ES-I3 (cell line): ENCODE data around the gene EYS.
"Not testable (repeated sequence)": the region's sequence is repeated elsewhere in the genome, so short reads cannot be mapped to it uniquely, and the experiment has no call there.

ENCODE experiments used
- H3K36me3 ChIP-seq: 2 replicates; pipeline ENCODE4 v1.6.1; 2013; ENCODE audit warnings: mild to moderate bottlenecking, low read length, control low read depth, moderate library complexity; ENCODE audit not compliant: insufficient read depth
- H3K4me1 ChIP-seq: 2 replicates; pipeline ENCODE4 v1.6.1; 2013; ENCODE audit warnings: mild to moderate bottlenecking, control low read depth, low read length; ENCODE audit not compliant: insufficient read depth
- H3K9ac ChIP-seq: 2 replicates; pipeline ENCODE4 v1.6.1; 2013; ENCODE audit warnings: low read depth, mild to moderate bottlenecking, low read length, moderate library complexity
- H3K9me3 ChIP-seq: 2 replicates; pipeline ENCODE4 v1.6.1; 2013; ENCODE audit warnings: mild to moderate bottlenecking, low read length, moderate library complexity; ENCODE audit not compliant: control insufficient read depth, insufficient read depth

EYS gene

DNA sequence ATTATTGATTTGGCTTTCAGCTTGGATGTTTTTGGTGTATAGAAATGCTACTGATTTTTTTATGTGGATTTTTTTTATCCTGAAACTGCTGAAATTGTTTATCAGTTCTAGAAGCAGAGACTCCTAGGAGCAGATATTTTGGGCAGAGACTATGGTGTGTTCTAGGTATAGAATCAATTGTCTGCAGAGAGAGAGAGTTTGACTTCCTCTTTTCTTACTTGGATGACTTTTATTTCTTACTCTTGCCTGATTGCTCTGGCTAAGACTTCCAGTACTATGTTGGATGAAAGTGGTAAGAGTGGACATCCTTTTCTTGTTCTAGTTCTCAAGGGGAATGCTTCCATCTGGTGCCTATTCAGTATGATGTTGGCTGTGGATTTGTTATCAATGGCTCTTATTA lies 1700.8 kb downstream of the EYS start:
- H3K4me1 ChIP-seq: no peaks in the 10 kb centered on the region
- no peak overlapping the region for H3K9ac ChIP-seq
- H3K36me3 ChIP-seq: no peaks in the 10 kb centered on the region
- no peaks in the 10 kb centered on the region for H3K9me3 ChIP-seq

DNA sequence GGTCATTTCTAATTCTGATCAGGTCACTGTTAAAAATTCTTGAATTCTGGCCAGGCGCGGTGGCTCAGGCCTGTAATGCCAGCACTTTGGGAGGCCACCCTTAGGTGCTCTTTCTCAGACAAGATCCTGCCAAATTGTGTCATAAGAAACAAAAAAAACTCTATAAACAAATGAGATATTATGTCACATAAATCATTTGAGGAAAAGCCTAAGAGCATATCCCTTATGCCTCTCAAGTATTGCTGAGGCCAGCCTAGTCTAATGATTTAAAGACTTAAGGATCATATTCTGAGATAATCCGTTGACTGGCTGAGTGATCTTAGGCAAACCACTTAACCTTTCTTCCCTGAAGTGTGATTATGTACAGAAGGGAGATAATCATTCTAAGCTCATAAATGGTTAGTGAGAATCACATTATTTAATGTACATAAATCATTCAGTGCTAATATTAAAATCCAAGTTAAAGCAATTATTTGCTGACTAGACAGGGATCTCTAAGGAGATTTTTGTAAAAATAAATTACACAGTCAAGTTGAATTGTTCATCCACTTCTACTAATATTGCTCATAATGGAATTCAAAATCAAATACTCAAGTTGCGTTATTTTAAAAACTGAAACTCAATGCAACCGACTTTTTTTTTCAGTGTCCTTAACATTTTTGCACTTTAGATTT lies 1706.1 kb downstream of the EYS start:
- no peaks in the 10 kb centered on the region for H3K36me3 ChIP-seq
- H3K9ac ChIP-seq: no peak overlapping the region
- no peaks in the 10 kb centered on the region for H3K4me1 ChIP-seq
- no peaks in the 10 kb centered on the region for H3K9me3 ChIP-seq

DNA sequence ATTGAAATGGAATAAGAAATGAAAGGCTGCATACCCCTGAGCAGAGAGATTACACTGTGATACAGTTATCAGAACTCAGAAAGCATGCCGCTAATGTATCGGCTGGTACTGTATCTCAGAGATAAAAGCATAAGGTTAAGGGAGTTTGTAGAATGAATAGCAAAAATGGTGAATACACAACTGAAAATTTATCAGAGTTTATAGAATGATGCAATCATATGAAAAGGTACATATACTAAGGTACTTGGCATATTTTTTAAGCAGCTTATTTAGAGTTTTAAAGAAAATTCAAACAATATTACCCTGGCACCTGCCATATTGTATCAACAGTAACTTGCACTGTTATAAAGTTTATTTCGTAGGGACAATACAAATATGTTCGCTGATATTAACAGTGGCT lies 1707.4 kb downstream of the EYS start:
- H3K4me1 ChIP-seq: no peaks in the 10 kb centered on the region
- H3K36me3 ChIP-seq: no peaks in the 10 kb centered on the region
- no peak overlapping the region for H3K9ac ChIP-seq
- no peaks in the 10 kb centered on the region for H3K9me3 ChIP-seq

DNA sequence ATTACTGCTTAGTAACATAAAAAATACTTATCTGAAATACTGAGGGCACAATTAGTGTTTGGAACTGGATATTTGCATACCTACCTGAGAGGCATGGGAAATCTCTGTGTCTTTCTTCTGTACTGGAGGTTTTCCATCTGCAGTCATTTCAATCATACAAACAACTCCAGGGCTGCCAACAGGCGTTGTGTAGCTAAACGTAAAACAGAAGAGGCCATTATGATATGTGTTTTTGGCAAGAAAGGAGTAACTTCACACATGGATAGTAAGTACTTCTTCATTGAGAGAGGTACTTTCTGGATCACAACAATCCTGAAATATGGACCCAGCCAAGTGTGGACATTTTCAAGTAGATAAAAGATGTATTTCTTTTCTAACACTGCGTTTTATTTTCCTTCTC lies 1708.0 kb downstream of the EYS start:
- H3K9me3 ChIP-seq: no peaks in the 10 kb centered on the region
- H3K36me3 ChIP-seq: no peaks in the 10 kb centered on the region
- no peak overlapping the region for H3K9ac ChIP-seq
- H3K4me1 ChIP-seq: no peaks in the 10 kb centered on the region

DNA sequence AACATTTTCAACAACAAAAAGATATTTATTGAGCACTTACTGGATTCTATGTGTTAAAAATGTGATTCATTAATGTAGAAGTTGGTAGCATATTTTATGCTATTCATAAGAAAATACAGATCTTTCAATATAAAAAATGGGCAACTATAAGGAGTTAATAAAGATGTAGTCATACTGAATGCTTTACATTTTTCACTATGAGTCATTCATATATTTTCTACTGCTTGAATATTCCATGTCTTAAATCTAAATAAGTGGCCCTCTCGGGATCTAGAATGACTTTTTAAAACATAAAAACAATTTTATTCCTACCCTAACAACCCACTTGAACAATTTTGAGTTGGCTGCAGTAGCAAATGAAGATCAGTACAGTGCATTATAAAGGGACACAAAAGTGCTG lies 1709.3 kb downstream of the EYS start:
- H3K36me3 ChIP-seq: no peaks in the 10 kb centered on the region
- no peaks in the 10 kb centered on the region for H3K9me3 ChIP-seq
- no peak overlapping the region for H3K9ac ChIP-seq
- H3K4me1 ChIP-seq: no peaks in the 10 kb centered on the region

DNA sequence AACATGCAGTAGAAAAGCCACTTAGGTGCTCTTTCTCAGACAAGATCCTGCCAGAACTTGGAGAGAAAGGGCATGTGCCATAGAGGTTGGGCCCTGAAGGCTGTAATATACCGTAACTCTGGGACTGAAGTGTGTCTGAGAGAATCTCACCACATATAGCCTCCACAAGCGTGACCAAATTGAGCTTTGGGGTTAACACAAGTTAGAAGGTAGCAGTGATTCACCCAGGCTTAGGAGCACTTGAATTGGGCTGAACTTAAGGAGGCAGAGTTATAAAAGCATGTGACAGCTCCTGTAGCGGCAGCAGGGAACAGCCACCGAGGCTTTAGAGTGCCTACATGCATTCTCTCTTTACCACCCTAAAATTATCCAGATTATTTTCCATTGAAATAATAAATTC lies 1709.8 kb downstream of the EYS start:
- Histone ChIP-seq H3K9ac (no peak overlapping the region), H3K9me3 (no peaks in the 10 kb centered on the region), H3K36me3 (no peaks in the 10 kb centered on the region), H3K4me1 (no peaks in the 10 kb centered on the region)

DNA sequence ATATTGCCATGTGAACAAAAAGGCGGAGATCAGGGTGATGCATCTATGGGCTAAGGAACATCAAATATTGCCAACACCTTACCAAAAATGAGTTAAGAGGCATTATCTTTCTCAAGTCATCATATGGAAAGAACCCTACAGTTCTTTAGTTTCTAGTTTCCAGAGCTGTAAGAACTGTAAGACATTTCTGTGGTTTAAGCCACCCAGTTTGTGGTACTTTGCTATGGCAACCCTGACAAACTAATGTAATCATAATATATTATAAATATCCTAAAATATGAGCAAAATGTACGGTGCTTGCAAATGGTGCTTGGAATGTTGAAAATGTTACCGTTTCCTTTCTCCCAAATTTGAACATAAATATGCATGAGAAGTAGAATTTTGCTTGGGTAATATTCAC lies 1721.8 kb downstream of the EYS start:
- Histone ChIP-seq H3K4me1 (no peaks in the 10 kb centered on the region), H3K36me3 (no peaks in the 10 kb centered on the region), H3K9ac (no peak overlapping the region), H3K9me3 (no peaks in the 10 kb centered on the region)

DNA sequence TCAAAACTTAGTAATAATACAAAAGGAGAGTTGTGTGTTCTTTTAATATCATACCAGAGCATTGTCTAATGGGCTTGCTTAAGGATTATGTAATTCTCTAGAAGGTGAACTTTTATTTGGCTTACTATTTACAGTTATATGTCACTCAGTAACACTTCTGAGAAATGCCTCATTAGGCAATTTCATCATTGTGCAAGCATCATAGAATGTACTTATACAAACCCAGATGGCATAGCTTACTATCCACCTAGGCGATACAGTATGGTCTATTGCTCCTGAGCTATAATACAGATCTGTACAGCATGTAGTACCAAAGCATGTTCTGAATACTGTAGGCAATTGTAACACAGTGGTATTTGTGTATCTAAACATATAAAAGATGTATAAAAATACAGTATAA lies 1731.3 kb downstream of the EYS start:
- no peaks in the 10 kb centered on the region for H3K9me3 ChIP-seq
- H3K4me1 ChIP-seq: no peaks in the 10 kb centered on the region
- H3K36me3 ChIP-seq: no peaks in the 10 kb centered on the region
- H3K9ac ChIP-seq: no peak overlapping the region

DNA sequence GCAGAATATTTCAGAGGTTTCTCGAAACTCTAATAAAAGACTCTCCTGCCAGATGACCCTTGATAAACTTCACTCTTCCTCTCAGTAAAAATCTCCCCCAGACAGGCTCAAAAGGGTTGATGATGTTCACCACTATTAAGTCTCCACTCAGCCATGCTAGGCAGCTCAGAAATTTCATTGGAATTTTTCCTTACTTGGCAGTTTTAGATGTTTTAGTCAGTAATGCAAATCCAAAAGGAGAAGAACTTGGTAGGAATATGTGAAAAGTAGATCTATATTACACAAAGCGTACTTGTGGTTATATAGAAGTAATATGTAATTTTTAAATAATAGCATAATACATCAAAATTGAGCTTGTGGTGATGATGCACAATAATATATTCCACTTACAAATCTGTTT lies 1738.4 kb downstream of the EYS start:
- Histone ChIP-seq H3K9me3 (no peaks in the 10 kb centered on the region), H3K36me3 (no peaks in the 10 kb centered on the region), H3K9ac (no peak overlapping the region), H3K4me1 (peaks cover 15% of the 10 kb centered on the region; the same call in 1 of the 2 replicates)

DNA sequence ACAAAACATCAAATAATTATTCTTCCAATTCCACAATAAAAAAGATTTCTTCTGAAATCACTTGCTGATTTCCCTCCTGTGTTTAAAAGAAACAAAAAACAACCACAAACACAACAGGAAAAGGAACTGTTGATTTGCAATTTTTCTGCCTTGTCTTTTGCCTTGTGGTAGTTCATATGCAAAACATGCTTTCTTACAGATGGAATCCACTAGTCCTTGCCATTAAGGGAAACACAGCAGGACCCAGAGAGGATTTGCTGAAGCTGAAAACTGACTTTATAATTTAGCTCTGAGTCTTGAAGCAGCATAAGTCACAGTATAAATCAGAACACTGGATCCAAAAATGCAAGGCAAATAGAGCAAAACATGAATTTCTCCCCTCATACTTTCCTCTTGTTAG lies 1742.7 kb downstream of the EYS start:
- H3K9ac ChIP-seq: no peak overlapping the region
- H3K4me1 ChIP-seq: peaks cover 15% of the 10 kb centered on the region; the same call in 1 of the 2 replicates
- H3K9me3 ChIP-seq: no peaks in the 10 kb centered on the region
- no peaks in the 10 kb centered on the region for H3K36me3 ChIP-seq

DNA sequence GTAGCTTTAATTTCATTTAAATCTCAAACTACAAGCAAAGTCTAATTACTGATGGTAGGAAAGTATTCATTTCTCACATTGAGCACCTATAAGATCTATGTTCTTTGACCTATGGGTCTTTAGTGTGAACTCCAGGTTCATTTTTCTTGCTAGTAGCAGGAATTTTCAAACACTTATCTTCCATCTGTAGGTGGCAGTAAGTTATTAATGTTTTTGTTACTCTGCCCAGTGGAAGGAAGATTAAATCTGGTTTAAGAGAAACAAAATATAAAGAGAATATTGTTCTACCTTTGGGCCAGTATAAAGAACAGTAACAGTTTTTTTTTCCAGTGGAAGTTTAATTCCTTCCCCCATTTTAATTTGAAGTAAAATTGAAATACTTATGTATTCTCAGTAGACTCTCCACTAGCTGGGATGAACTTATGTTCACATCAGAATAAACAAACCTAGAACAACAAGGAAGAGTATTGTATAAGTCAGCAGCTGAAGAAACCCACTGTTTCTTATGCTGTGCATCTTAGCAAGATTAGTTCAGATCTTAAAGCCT lies 1743.2 kb downstream of the EYS start:
- H3K9ac ChIP-seq: no peak overlapping the region
- no peaks in the 10 kb centered on the region for H3K9me3 ChIP-seq
- H3K36me3 ChIP-seq: no peaks in the 10 kb centered on the region
- peaks cover 15% of the 10 kb centered on the region; the same call in 1 of the 2 replicates for H3K4me1 ChIP-seq

DNA sequence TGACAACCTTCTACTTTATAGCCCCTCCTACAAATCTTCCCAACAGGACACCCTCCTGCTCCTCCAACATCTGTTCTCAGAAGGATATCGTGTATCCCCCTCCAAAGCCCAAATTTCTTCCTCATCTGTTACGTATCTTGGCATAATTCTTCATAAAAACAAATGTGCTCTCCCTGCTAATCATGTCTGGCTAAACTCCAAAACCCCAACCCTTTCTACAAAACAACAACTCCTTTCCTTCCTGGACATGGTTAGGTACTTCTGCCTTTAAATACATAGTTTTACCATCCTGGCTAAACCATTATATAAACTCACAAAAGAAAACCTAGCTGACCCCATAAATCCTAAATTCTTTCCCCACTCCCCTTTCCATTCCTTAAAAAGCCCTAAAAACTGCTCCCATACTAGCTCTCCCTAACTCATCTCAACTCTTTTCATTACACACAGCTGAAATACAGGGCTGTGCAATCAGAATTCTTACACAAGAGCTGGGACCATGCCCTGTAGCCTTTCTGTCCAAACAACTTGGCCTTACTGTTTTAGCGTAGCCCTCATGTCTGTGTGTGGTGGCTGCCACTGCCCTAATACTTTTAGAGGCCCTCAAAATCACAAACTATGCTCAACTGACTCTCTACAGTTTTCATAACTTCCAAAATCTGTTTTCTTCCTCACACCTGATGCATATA lies 1753.5 kb downstream of the EYS start:
- H3K9me3 ChIP-seq, H3K4me1 ChIP-seq, H3K9ac ChIP-seq, H3K36me3 ChIP-seq: not testable (repeated sequence)

DNA sequence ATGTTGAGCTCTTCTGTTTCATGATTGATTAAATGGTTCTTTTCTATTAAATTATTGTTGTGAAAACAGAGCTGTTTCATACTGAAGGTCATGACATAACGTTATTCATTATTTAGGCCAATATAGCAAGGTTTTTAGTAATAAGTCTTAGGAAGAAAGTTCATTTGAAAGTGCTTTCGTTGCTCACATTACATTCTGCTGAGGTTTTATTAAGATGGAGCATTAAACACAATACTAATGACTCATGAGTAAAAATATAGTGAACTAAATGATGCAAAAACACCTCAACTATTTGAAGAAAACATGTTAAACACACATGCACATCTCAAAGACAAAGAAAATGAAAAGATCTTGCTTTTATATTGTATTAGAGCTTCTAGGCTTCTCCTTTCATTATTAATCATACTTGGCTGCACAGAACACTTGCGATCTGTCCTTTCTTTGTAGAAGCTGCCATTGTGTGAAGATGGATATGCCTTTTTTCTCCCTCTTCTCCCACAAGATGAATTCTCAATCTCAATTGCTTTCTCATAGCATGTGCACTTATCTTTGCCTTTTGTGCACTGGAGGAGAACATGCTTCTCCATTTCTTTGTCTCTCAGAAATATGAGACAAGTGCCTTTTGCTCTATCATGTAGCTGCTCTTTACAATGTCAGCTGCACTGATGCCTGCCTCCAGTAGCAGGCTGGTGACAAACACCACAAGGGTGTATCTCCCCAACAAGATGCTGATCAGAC lies 1759.1 kb downstream of the EYS start:
- no peak overlapping the region for H3K9ac ChIP-seq
- no peaks in the 10 kb centered on the region for H3K36me3 ChIP-seq
- 0 out of 2 replicates have a peak, but pooled peaks cover 8% of the 10 kb centered on the region for H3K4me1 ChIP-seq
- H3K9me3 ChIP-seq: no peaks in the 10 kb centered on the region

DNA sequence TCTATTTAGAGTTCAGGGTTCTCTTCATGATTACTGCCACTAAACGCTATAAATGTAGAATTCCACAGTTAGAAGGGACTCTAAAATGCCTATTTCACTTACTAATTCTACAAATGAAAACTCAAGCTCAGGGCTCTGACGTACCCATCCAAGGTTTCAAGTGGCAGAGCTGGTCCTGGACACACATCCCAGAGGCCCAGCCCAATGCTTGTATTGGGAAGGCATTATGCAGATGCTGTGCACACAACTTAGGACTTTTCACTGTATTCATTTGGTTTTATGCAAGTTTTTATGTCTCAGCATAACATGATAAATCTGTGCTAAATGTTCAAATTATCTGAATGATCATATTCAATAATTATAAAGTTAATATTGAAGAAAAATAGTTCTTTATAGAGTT lies 1761.0 kb downstream of the EYS start:
- Histone ChIP-seq H3K9ac (no peak overlapping the region), H3K9me3 (no peaks in the 10 kb centered on the region), H3K36me3 (no peaks in the 10 kb centered on the region)

More for the DNA sequence above, 1761.0 kb downstream of the EYS start:
- 0 out of 2 replicates have a peak, but pooled peaks cover 8% of the 10 kb centered on the region for H3K4me1 ChIP-seq
